K562 (cell line): ENCODE results near the gene LILRB3. TPM values are rescaled to one million over a fixed set of nuclear protein-coding genes. Genes with fewer than 3 reads are reported as not detected.

Source experiments
- CBFB ChIP-seq: sonication (generic); formaldehyde crosslinking; IDR thresholded peaks from 2 replicates; pipeline ENCODE4 v1.4.0; 2020; ENCODE audit warnings: mild to moderate bottlenecking, missing genetic modification reagents
- CC2D1A ChIP-seq: fragments of 450-650 bp; IDR thresholded peaks from 2 replicates; pipeline ENCODE4 v1.6.1; 2017; ENCODE audit warnings: mild to moderate bottlenecking
- KLF16 ChIP-seq: IDR thresholded peaks from 2 replicates; pipeline ENCODE4 v1.6.1; 2016; ENCODE audit warnings: antibody characterized with exemption
- LEF1 ChIP-seq: fragments of 450-650 bp; IDR thresholded peaks from 2 replicates; pipeline ENCODE4 v1.6.1; 2016; ENCODE audit warnings: mild to moderate bottlenecking
- MXD1 ChIP-seq: fragments of 250-450 bp; sonication (Bioruptor Pico); IDR thresholded peaks from 2 replicates; pipeline ENCODE4 v1.8.0; 2021; ENCODE audit warnings: borderline replicate concordance, mild to moderate bottlenecking, moderate library complexity; ENCODE audit not compliant: poor library complexity, severe bottlenecking
- NCOA2 ChIP-seq, 2 experiments: fragments of 450-650 bp; IDR thresholded peaks; 2 replicates each; pipeline ENCODE4 v1.6.1; 2018; ENCODE audit warnings: mild to moderate bottlenecking in 2 of 2, moderate library complexity in 1 of 2; ENCODE audit not compliant: partially characterized antibody in 2 of 2
- NFXL1 ChIP-seq: fragments of 450-650 bp; formaldehyde crosslinking; IDR thresholded peaks from 2 replicates; pipeline ENCODE4 v1.4.0; 2021; ENCODE audit warnings: mild to moderate bottlenecking
- RCOR1 ChIP-seq, 2 experiments: IDR thresholded peaks; 2 replicates each; pipeline ENCODE4 v1.6.1; 2012; ENCODE audit warnings: low read depth in 2 of 2, low read length in 2 of 2, borderline replicate concordance in 1 of 2, improper control_type of control experiment in 1 of 2
- SMAD4 ChIP-seq: fragments of 250-450 bp; sonication (Bioruptor Pico); conservative IDR thresholded peaks from 2 replicates; pipeline ENCODE4 v1.8.0; 2021; ENCODE audit warnings: inconsistent platforms, mild to moderate bottlenecking, moderate library complexity
- SREBF2 ChIP-seq: sonication (generic); formaldehyde crosslinking; IDR thresholded peaks from 2 replicates; pipeline ENCODE4 v1.4.0; 2020; ENCODE audit warnings: mild to moderate bottlenecking, missing genetic modification reagents
- SRSF7 ChIP-seq: fragments of 200-400 bp; formaldehyde crosslinking; optimal IDR thresholded peaks from 2 replicates; pipeline ENCODE3; 2017; ENCODE audit warnings: mild to moderate bottlenecking, low read depth, low read length
- TRIM28 ChIP-seq: fragments of 450-650 bp; IDR thresholded peaks from 2 replicates; pipeline ENCODE4 v1.6.1; 2017
- ZBTB33 ChIP-seq: sonication (generic); formaldehyde crosslinking; IDR thresholded peaks from 2 replicates; pipeline ENCODE4 v1.8.1; 2023; ENCODE audit warnings: mild to moderate bottlenecking, missing genetic modification reagents
- ZNF217 ChIP-seq: sonication (generic); formaldehyde crosslinking; IDR thresholded peaks from 2 replicates; pipeline ENCODE4 v1.8.0; 2022; ENCODE audit warnings: mild to moderate bottlenecking, missing genetic modification reagents
- polyA plus RNA-seq, 8 experiments: library from polyadenylated mRNA; depleted of rRNA in 4 of 8; stranded (reverse) in 5 of 8; unstranded in 3 of 8; fragments of >200 nt; fragmentation: Nextera tagmentation in 2 of 8; fragmentation: Illumina TruSeq in 1 of 8; extraction: Ambion mirVana in 2 of 8; extraction: Trizol in 1 of 8; gene quantifications; 2 replicates each; pipeline versions ENCODE4 v1.2.1 to v1.2.3, GENCODE V29; 2011 to 2014; ENCODE audit warnings: inconsistent platforms in 1 of 8, missing spikeins in 1 of 8
- total RNA-seq, 7 experiments: library from RNA; depleted of rRNA in 6 of 7; stranded (reverse); fragments of >200 nt in 6 of 7; fragmentation: Illumina TruSeq in 2 of 7; extraction: Trizol in 2 of 7; gene quantifications; 2 replicates each; pipeline versions ENCODE4 v1.2.1 to v1.2.3, GENCODE V29; 2011 to 2021; ENCODE audit warnings: low replicate concordance in 1 of 7
- TF ChIP-seq, protein P1 (sequence below): conservative IDR thresholded peaks from 2 replicates; pipeline ENCODE4 v1.6.1; 2011; ENCODE audit warnings: low read depth, mild to moderate bottlenecking, low read length; ENCODE audit not compliant: control insufficient read depth
- TF ChIP-seq, protein P2 (sequence below): sonication (generic); formaldehyde crosslinking; IDR thresholded peaks from 2 replicates; pipeline ENCODE4 v1.8.0; 2023; ENCODE audit warnings: missing genetic modification reagents, mild to moderate bottlenecking, borderline replicate concordance

LILRB3 gene
- total and polyA plus RNA-seq, 9 of the 15 experiments (the other 6 are each of a cell fraction or from before 2014, with no cell fraction given) = 0.01 to 0.09 TPM; not detected in 7

- TF ChIP-seq ZNF217 = no peak
- TF ChIP-seq SREBF2 = no peak
- no peak for TF ChIP-seq NCOA2 (IDR thresholded peaks at IDR 0.05; ENCODE audit: partially characterized antibody in 2 of 2)
- peak; percentile 84 to 95; a peak in 3 of 4 replicates for TF ChIP-seq RCOR1 (IDR thresholded peaks at IDR 0.05; ENCODE audit: borderline replicate concordance in 1 of 2, low read depth in 2 of 2, low read length in 2 of 2)
- TF ChIP-seq LEF1 = peak; percentile 85
- TF ChIP-seq NFXL1 (CRISPR knock-in tag) = 0 out of 2 replicates have a peak, but pooled peaks have one; percentile 54
- TF ChIP-seq SRSF7 = no peak
- TF ChIP-seq, protein P1, sequence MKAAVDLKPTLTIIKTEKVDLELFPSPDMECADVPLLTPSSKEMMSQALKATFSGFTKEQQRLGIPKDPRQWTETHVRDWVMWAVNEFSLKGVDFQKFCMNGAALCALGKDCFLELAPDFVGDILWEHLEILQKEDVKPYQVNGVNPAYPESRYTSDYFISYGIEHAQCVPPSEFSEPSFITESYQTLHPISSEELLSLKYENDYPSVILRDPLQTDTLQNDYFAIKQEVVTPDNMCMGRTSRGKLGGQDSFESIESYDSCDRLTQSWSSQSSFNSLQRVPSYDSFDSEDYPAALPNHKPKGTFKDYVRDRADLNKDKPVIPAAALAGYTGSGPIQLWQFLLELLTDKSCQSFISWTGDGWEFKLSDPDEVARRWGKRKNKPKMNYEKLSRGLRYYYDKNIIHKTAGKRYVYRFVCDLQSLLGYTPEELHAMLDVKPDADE = no peak; the same call in 1 of the 2 replicates
- no peak for TF ChIP-seq CBFB (CRISPR knock-in tag)
- TF ChIP-seq, protein P2, sequence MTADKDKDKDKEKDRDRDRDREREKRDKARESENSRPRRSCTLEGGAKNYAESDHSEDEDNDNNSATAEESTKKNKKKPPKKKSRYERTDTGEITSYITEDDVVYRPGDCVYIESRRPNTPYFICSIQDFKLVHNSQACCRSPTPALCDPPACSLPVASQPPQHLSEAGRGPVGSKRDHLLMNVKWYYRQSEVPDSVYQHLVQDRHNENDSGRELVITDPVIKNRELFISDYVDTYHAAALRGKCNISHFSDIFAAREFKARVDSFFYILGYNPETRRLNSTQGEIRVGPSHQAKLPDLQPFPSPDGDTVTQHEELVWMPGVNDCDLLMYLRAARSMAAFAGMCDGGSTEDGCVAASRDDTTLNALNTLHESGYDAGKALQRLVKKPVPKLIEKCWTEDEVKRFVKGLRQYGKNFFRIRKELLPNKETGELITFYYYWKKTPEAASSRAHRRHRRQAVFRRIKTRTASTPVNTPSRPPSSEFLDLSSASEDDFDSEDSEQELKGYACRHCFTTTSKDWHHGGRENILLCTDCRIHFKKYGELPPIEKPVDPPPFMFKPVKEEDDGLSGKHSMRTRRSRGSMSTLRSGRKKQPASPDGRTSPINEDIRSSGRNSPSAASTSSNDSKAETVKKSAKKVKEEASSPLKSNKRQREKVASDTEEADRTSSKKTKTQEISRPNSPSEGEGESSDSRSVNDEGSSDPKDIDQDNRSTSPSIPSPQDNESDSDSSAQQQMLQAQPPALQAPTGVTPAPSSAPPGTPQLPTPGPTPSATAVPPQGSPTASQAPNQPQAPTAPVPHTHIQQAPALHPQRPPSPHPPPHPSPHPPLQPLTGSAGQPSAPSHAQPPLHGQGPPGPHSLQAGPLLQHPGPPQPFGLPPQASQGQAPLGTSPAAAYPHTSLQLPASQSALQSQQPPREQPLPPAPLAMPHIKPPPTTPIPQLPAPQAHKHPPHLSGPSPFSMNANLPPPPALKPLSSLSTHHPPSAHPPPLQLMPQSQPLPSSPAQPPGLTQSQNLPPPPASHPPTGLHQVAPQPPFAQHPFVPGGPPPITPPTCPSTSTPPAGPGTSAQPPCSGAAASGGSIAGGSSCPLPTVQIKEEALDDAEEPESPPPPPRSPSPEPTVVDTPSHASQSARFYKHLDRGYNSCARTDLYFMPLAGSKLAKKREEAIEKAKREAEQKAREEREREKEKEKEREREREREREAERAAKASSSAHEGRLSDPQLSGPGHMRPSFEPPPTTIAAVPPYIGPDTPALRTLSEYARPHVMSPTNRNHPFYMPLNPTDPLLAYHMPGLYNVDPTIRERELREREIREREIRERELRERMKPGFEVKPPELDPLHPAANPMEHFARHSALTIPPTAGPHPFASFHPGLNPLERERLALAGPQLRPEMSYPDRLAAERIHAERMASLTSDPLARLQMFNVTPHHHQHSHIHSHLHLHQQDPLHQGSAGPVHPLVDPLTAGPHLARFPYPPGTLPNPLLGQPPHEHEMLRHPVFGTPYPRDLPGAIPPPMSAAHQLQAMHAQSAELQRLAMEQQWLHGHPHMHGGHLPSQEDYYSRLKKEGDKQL = no peak
- peak; percentile 91 for TF ChIP-seq KLF16
- peak; percentile 54; the same call in 1 of the 2 replicates for TF ChIP-seq ZBTB33 (CRISPR knock-in tag)
- TF ChIP-seq MXD1 (CRISPR knock-in tag) = peak; percentile 23
- peak; percentile 89 for TF ChIP-seq SMAD4 (CRISPR knock-in tag)
- TF ChIP-seq CC2D1A = peak; percentile 64; the same call in 1 of the 2 replicates
- peak; percentile 52; the same call in 1 of the 2 replicates for TF ChIP-seq TRIM28
Observed at GRCh38 chr19:54207983-54208783, 14.6 kb downstream of the LILRB3 start (continued).
